Endothelial cell of umbilical vein (primary cell): ENCODE results near the gene NMS.

Experiments
- CTCF ChIP-seq, 2 donors: IDR thresholded peaks; 1 replicate in 1 of 2; 2 replicates in 1 of 2; pipeline ENCODE4 v1.5.1; 2011; ENCODE audit warnings: low read length in 2 of 2, mild to moderate bottlenecking in 2 of 2, moderate library complexity in 2 of 2, control low read depth in 1 of 2, inconsistent platforms in 1 of 2, low read depth in 1 of 2; ENCODE audit not compliant: insufficient read depth in 1 of 2; ENCODE audit errors: extremely low read depth in 1 of 2
- JUN ChIP-seq: IDR thresholded peaks from 2 replicates; pipeline ENCODE4 v1.6.1; 2011; ENCODE audit warnings: borderline replicate concordance, low read depth; ENCODE audit not compliant: insufficient read length, insufficient read depth
- POLR2AphosphoS5 ChIP-seq: IDR thresholded peaks from 2 replicates; pipeline ENCODE4 v1.6.1; 2012; ENCODE audit warnings: low read depth, mild to moderate bottlenecking, control low read depth, low read length, moderate library complexity; ENCODE audit not compliant: insufficient read depth

GRCh38 chr2:100524331-100524730, 54.0 kb downstream of the NMS start:
- TF ChIP-seq POLR2AphosphoS5 (no peak), CTCF (IDR thresholded peaks at IDR 0.05; ENCODE audit: extremely low read depth in 1 of 2, insufficient read depth in 1 of 2, low read depth in 1 of 2, low read length in 2 of 2) (no peak), JUN (no peak)
